GF-D8 (cell line): ENCODE measurements around the gene WNT7B.

ENCODE experiments used
- DNase-seq: peaks from one replicate; lab custom pipeline; 2025; lab: John Stamatoyannopoulos, UW

The WNT7B gene

DNA sequence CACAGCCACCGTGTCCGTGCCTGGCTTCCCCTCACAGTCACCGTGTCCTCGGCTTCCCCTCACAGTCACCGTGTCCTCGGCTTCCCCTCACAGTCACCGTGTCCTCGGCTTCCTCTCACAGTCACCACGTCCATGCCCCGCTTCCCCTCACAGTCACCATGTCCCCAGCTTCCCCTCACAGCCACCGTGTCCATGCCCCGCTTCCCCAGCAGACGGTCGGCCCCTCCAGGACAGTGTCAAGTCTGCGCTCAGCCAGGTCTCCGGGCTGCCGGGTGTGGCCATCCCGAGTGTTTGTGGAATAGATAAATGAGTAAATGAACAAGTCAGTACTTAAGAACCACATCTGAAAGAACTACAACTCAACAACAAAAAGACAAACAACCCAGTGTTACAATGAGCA is 23.8 kb downstream of the WNT7B start:
- DNase-seq = no peak

GRCh38 chr22:45952553-45952952 is 24.4 kb downstream of the WNT7B start:
- no peak for DNase-seq

GRCh38 chr22:45952151-45952550 is 24.8 kb downstream of the WNT7B start:
- no peak for DNase-seq

- DNase-seq = no peak
Measured at GRCh38 chr22:45949891-45950290, 27.1 kb downstream of the WNT7B start.

DNA sequence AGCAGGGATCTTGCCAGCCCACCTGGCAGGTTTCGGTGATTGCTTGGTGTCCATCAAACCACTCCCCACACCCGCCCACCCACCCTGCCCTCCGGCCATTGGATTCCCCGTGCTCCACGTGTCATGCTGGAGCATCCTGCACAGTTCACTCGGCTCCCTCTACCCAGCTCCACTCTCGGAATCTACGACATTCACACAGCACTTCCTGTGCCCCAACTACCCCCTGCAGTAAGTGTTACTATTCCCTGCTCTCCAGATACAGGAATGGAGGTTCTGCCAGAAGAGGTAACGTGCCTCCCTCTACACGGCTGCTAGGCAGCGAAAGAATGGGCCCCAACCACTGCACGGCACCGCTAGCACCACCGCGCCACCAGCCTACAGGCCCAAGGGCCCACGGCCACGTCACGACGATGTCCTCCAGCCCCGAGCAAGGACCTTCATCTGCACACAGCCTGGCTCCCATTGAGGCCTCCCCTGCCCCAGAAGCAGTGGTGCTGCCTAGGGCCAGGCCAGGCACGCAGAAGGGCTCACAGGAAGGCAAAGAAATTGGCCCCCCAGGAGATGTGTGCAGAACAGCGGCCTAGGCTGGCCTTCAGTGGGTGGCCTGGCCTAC is 27.6 kb downstream of the WNT7B start:
- DNase-seq = no peak

DNA sequence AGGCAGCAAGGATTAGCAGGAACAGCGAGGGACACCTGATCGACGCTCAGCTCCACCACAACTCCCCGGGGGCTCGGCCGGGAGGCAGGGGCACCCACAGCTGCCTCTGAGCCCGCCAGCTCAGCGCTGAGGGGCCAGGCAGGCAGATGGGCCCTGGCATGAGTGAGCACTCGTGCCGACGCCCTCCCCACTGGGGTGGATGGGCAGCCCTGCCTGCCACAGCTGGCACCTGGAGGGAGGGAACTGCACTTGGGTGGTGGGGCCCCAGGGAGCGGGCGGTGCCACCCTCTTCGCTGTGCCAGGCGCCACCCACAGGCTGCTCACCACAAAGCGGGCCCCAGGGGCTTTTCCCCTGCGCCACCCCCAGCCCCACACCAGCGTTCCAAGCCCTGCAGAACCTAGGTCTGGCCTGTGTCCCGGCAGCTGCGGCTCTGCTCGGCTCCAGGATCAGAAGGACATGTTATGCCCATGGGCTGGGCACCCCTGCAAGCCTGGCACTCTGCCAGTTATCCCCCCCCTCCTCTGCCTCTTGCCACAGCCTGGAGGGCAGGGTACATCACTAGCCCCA is 28.8 kb downstream of the WNT7B start:
- no peak for DNase-seq

- no peak for DNase-seq
Measured at GRCh38 chr22:45946805-45947600, 30.0 kb downstream of the WNT7B start.

GRCh38 chr22:45945621-45946106 is 31.3 kb downstream of the WNT7B start:
- no peak for DNase-seq

DNA sequence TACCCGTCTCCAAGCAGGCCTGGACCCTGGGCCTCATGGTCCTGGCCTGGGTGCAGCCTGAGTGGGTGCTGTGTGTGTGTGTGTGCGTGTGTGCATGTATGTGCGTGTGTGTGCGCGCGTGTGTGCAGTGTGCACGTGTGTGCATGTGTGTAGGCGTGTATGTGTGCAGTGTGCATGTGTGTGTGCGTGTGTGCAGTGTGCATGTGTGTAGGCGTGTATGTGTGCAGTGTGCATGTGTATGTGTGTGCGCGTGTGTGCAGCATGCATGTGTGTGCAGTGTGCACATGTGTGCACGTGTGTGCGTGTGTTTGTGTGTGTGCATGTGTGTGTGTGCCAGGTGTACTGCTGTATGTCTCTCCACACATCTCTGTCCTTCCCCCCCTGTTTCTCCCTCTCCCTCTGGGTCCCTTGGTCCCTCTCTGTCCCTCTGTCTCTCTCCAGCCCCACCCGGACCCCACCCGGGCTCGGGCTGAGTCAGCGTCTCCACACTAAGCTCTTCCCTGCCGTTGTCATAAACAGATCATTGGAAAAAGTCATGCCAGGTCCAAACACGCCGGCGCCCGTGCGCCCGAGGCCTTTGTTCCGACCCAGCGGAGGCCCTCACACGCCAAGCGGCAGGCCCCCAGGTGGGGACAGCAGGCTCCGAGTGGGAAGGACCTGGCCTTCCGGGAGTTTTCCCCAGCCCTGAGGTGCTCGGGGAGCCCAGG is 34.0 kb downstream of the WNT7B start:
- no peak for DNase-seq

- DNase-seq = no peak
Measured at GRCh38 chr22:45942344-45942743, 34.6 kb downstream of the WNT7B start.

- DNase-seq = no peak
Measured at GRCh38 chr22:45938913-45939312, 38.0 kb downstream of the WNT7B start.

GRCh38 chr22:45937960-45938359 is 39.0 kb downstream of the WNT7B start:
- DNase-seq = no peak

DNA sequence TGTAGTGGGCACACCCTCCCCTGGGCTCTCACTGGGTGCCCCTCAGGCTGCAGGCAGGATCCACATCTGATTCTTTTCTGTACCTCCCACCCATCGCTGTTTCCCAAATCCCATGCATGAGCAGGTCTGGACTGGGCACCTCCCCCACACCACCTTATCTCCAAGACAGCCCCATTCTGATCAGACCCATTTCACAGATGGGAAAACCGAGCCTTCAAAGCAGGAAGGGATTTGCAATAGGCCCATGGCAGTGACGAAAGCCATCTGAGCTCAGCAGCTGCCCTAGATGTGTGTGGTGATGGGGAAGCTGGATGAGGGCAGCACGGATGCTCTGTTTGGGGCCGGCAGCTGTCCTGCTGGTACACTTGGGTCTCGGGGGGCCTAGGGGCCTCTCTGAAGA is 41.4 kb downstream of the WNT7B start:
- DNase-seq = no peak

- DNase-seq = no peak
Measured at GRCh38 chr22:45934659-45935341, 42.2 kb downstream of the WNT7B start.

DNA sequence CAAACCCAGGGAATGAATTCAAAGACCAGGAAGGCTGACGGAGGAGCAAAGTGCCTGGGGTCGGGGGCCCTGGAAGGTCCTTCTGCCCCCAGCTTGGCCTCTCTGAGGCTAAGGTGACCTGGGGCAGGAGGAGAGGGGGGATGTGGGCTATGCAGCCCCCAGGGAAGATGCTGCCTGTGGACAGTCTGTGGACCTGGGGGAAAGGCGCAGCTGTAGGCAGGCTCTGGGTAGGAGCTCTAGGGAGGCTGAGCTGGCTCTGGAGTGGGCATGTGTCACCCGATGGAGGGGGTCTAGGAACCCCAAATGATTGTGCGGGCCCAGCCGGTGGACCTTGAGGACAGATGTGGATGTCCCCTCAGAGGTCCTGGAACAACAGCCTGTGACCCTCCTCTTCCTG is 42.8 kb downstream of the WNT7B start:
- no peak for DNase-seq

DNA sequence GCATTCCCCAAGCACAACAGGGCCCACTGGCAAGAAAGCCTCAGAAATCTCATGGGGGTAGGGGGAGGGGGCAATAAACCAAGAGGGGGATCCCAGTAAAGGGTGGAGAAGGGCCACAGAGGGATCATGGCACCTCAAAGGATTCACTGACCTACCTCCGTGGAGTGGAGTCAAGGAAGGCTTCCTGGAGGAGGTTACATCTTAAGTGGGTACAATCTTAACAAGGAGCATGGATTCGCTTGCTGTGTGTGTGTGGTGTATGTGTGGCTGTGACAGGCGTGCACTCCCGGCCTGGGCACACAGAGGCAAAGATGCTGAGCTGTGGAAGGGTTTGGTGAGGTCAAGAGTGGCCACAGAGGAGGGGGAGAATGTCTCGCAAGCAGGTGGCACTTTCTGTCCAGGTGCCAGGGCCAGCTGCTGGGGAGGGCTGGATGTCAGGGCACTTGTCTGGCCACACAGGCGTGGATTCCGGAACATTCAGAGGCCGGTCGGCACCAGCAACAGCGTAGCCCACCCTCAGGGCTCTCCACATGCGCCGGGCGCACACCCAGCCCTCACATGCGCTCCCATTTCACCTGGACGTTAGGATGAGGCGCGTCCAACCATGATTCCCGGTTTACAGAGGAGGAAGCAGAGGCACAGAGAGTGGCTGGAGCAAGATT is 43.3 kb downstream of the WNT7B start:
- no peak for DNase-seq

DNA sequence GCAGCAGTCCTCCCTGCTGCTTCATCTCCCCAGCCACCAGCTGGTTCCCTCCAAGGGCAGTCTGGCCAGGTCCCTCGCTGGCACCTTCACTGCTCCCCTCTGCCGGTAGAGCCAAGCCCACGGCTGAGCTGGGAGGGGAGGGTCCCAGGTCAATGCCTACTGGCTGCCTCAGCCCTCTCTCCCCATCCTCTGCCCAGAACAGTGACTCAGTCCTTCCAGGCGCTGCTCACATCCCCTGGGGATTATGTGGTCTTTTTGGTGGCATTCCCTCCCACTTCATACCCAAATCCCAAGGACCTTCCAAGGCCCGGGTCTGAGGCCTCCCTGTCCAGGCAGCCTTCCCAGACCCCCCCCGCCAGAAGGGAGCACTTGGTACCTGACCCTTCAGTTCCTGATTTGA is 44.9 kb downstream of the WNT7B start:
- no peak for DNase-seq

DNA sequence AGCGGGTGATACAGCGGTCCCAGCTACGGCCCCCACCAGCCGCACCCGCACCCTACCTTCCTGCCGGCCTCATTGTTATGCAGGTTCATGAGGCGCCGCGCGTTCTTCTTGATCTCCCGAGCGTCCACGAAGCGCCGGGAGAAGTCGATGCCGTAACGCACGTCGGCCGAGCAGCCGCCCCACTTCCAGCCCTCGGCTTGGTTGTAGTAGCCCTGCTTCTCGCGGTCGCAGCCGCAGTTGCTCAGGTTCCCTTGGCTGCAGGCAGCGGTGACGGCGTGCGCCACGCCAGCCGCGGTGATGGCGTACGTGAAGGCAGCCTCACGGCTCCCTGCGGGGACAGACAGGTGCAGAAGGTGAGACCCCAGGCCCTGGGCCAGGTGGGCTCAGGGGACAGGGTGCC is 45.9 kb downstream of the WNT7B start:
- DNase-seq = no peak

DNA sequence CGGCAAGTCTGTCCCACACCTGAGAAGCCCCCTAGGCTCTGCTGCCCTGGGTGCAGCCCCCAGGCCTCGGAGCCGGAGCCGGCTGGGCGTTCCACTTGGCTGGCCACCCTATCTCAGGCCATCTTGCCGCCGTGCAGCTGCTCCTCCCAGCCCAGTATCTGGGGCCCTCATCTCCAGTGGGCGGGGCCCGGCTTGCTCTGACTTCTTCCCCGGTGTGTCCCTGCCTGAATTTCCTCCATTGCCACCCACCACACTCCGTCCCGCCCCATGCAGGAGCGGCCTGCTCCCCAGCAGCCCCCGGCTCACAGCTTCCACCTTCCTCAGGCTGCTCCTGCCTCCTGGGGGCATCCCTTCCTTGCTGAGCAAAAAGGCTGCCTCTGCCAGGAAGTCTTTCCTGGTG is 46.6 kb downstream of the WNT7B start:
- DNase-seq = no peak

DNA sequence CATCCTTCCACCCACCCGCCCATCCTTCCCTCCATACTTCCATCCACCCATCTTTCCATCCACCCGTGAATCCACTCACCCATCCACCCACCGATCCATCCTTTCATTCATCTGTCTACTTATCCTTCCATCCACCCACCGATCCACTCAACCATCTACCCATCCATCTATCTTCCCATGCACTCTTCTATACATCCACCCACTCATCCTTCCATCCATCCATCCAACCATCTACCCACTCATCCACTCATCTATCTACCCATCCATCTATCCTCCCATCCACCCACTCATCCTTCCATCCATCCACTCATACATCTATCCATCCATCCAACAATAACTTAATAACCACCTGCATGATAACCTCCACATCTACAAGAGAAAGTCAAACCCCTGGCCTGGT is 47.3 kb downstream of the WNT7B start:
- DNase-seq = no peak

DNA sequence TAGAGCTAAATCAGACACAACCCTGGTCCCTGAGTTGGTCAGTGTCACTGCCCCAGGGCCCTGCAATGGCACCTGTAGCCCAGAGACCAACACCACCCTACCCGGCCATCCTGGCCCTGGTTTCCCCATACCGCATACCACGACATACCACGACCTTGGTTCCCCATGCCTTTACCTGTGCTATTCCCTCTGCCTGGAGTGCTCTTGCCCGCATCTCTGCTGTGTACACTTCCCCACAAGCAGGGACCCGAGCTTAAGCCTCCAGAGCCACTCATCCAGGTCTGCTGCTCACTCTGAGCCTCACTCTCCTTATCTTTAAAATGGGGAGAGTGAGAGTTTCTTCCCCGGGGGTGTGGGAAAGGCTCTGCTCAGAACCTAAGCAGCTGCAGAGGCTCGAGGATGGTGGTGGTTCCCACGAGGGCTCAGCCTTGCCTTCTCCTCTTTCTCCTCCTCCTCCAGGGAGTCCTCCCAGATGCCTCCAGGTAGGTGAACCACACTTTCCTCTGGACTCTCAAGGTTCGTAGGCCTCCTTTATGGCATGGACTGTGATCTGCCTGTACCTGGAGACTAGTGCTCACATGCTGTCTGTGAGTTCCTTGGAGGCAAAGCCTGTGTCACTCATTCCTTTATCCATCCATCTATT is 48.1 kb downstream of the WNT7B start:
- DNase-seq = no peak
